LoVo (cell line): ENCODE data around the gene ABCE1.

Source experiments
- DNase-seq: peaks from one replicate; pipeline ENCODE4 v3.0.0-alpha.2; 2016; ENCODE audit warnings: low spot score

The ABCE1 gene

DNA sequence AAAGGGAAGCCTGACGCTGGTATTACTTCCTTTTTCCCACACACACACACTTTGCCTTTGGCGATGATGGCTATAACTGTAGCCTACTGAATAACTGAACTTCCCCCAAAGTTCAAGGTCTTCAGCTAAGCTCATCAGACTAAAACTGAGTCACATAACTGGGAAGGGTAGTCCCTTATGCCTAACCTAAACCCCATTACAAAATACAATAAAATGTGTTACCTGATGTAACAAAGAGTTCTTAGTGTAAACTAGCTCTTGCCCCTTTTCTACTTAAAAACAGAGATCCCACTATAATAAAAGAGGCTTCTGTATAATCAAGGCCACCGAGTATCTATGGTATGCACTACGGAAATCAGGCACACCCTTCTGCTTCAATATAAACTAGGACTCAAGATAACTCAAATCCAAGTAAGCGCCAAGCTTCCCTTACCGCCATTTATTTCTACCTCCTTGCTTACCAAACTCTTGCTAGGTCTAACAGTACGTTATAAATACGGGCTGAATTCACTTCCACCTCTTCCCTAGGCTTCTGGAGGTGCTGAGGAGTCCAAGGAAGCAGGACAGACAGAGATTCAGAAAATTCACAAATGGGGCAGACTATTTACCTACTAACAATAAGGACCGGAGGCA is 79.9 kb downstream of the ABCE1 start:
- DNase-seq: peak; percentile 55

DNA sequence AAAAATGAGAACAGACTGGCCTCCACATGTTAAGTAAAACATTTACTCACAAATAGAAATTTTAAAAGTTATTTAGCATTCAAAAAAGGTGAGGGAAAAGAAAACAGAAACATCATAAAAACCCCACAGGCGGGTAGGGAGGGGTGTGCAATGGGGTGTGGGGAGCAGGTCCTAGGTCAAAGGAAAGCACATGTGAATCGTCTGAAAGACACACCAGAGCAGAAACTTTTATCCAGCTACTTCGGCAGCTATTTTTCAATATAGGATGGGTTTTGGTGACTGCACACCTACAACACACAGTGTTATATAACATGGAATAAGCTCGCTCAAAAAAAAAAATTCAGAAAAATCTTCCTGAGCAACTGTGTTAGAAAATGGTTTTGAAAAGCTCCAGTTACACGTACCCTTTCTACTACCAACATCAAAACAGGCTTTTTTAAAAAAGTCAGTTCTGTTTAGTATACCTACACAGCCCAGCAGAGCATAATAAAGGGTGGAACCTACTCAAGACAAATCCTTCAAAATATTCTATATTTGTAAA is 80.7 kb downstream of the ABCE1 start:
- peak; percentile 9 for DNase-seq
